ENCODE measurements around the gene FARS2. TPM values are rescaled to one million over a fixed set of nuclear protein-coding genes. Genes with fewer than 3 reads are reported as not detected.

FARS2 gene
- total and polyA plus RNA-seq, 2 of the 13 experiments (the other 11 are each of a cell fraction or from before 2014, with no cell fraction given), result 15.4 to 26.0 TPM

DNA sequence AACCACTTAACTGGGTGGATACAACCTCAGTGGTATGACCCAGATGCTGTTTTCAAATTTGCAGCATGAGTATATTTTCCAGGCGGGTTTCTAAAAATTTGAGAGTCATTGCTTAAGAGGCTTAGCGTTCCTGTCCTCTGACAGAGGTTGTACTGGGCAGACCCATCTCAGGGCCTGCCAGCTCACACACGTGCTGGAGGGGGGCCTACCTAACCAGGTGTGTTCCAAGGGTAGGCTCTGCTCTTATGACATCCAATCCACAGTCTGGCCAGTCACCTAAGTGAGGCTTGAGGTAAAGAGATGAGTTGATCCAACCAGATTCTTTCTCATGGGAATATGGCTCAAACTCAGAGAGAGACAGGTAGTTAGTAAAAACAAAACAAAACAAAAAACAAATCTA, 1.9 kb upstream of the FARS2 start:
- intact Hi-C loops (cut with micrococcal nuclease; ENCODE audit: unreplicated experiment) (no loop called here), in situ Hi-C loops (cut with HindIII; ENCODE audit: extremely low pct_ligation_motif_present, low pct_unique_long_range_greater_than_20kb) (no loop called here)
- WGBS (ENCODE audit: low lambda C conversion rate), result 80% methylated on average over 3 of the region's 3 CpGs
- peak overlapping the region; percentile 98 for H3K9ac ChIP-seq (ENCODE audit: insufficient read depth, low read depth, low read length)
- H2AFZ ChIP-seq (ENCODE audit: low read length), result no peak overlapping the region
- DNase-seq (ENCODE audit: low spot score) (no peak), ATAC-seq (no peak), FAIRE-seq (no peak)
- peaks cover 0 to 2% of the 10 kb centered on the region in 2 experiments; a peak in 1 of 5 replicates for H3K27me3 ChIP-seq (ENCODE audit: control insufficient read depth in 1 of 2, insufficient read depth in 2 of 2, low read length in 2 of 2)
- peak overlapping the region; percentile 85 to 99 (median 86); a peak in 5 of 6 replicates for H3K4me3 ChIP-seq (replicated peaks in 1 of 3; ENCODE audit: insufficient read depth in 1 of 3, low read depth in 2 of 3, low read length in 3 of 3)
- CTCF ChIA-PET (ENCODE audit: low intra/inter-chr PET ratio, low total read pairs), result no interaction called here
- peak overlapping the region; percentile 90 for H3K4me2 ChIP-seq (ENCODE audit: low read depth, low read length)
- peaks cover 64% of the 10 kb centered on the region for H3K79me2 ChIP-seq (ENCODE audit: insufficient read depth, low read length)
- peak overlapping the region; percentile 98 for H3K27ac ChIP-seq (ENCODE audit: extremely low read length, insufficient read depth, low read length)
- no peaks in the 10 kb centered on the region for H3K9me3 ChIP-seq (ENCODE audit: low read length)
- peaks cover 43% of the 10 kb centered on the region for H3K4me1 ChIP-seq (ENCODE audit: insufficient read depth, low read length)
- POLR2A ChIA-PET, result interaction anchor here (1.1 to 2.4 kb wide), 6 partner anchors 11 to 200 kb away, joined by 3 to 11 read pairs (median 4); no protein-coding TSS in a partner anchor
- H3K36me3 ChIP-seq (replicated peaks in 1 of 2; ENCODE audit: control insufficient read depth in 1 of 2, insufficient read depth in 2 of 2, low read length in 2 of 2), result peaks cover 2 to 3% of the 10 kb centered on the region in 2 experiments; a peak in 4 of 5 replicates
- BruUV-seq (replicated peaks), result TSS peak; percentile 54
- no peaks in the 10 kb centered on the region; the same call in 1 of the 2 replicates for H4K20me1 ChIP-seq (ENCODE audit: insufficient read depth, low read length)
- TF ChIP-seq SNAI1 (CRISPR knock-in tag; IDR thresholded peaks at IDR 0.05; ENCODE audit: borderline replicate concordance) (0 out of 2 replicates have a peak, but pooled peaks have one; percentile 28), NFYC (CRISPR knock-in tag; IDR thresholded peaks at IDR 0.05) (no peak)

DNA sequence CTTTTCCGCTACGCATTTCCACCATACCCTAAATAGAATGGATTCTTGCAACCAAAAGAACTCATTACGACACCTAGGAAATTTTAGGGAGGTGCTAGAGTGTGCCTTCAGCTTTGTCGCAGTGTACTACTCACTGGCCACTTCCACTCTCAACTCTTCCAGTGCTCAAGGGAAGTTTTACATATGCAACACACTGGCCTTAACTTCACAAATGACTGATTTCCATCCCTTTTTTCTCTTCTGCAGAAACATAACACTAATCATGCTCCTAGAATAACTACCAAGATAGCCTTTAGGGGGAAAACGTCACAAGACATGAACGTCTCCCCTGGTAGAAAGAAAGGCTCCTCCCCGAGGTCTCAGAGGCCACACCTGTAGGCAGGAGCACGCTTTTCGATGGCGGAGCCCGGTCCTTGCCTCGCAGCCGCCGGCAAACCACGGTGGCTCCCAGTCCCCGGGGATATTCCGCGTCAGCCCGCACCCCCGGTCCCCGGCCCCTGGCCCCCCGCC, 1.1 kb upstream of the FARS2 start:
- Histone ChIP-seq H3K9me3 (ENCODE audit: low read length) (no peaks in the 10 kb centered on the region), H3K79me2 (ENCODE audit: insufficient read depth, low read length) (peaks cover 63% of the 10 kb centered on the region), H3K4me2 (ENCODE audit: low read depth, low read length) (peak overlapping the region; percentile 90), H3K27me3 (ENCODE audit: control insufficient read depth in 1 of 2, insufficient read depth in 2 of 2, low read length in 2 of 2) (peaks cover 0 to 2% of the 10 kb centered on the region in 2 experiments; a peak in 1 of 5 replicates), H4K20me1 (ENCODE audit: insufficient read depth, low read length) (no peaks in the 10 kb centered on the region; the same call in 1 of the 2 replicates), H3K4me1 (ENCODE audit: insufficient read depth, low read length) (peaks cover 43% of the 10 kb centered on the region), H3K36me3 (replicated peaks in 1 of 2; ENCODE audit: control insufficient read depth in 1 of 2, insufficient read depth in 2 of 2, low read length in 2 of 2) (peaks cover 0 to 3% of the 10 kb centered on the region in 2 experiments; a peak in 2 of 5 replicates), H3K9ac (ENCODE audit: insufficient read depth, low read depth, low read length) (peak overlapping the region; percentile 98), H3K27ac (ENCODE audit: extremely low read length, insufficient read depth, low read length) (peak overlapping the region; percentile 98), H2AFZ (ENCODE audit: low read length) (peak overlapping the region; percentile 24), H3K4me3 (replicated peaks in 1 of 3; ENCODE audit: insufficient read depth in 1 of 3, low read depth in 2 of 3, low read length in 3 of 3) (peak overlapping the region; percentile 85 to 99 (median 86))
- intact Hi-C loops (cut with micrococcal nuclease; ENCODE audit: unreplicated experiment), result loop anchor here (5.0 kb wide), 1 partner anchor 118 kb away; no protein-coding TSS in a partner anchor
- CTCF ChIA-PET (ENCODE audit: low intra/inter-chr PET ratio, low total read pairs), result no interaction called here
- POLR2A ChIA-PET, result interaction anchor here (1.0 to 2.4 kb wide), 13 partner anchors 8 to 203 kb away, joined by 3 to 11 read pairs (median 3); no protein-coding TSS in a partner anchor
- BruUV-seq (replicated peaks), result no TSS peak
- in situ Hi-C loops (cut with HindIII; ENCODE audit: extremely low pct_ligation_motif_present, low pct_unique_long_range_greater_than_20kb), result no loop called here
- peak; percentile 85 for ATAC-seq
- peak; percentile 77 for FAIRE-seq
- peak; percentile 81 for DNase-seq (ENCODE audit: low spot score)
- 6% methylated on average over 13 of the region's 22 CpGs for WGBS (ENCODE audit: low lambda C conversion rate)
- TF ChIP-seq CREM (IDR thresholded peaks at IDR 0.05) (peak; percentile 49; the same call in 1 of the 2 replicates), CREM (CRISPR knock-in tag; IDR thresholded peaks at IDR 0.05) (no peak), POLR2A (IDR thresholded peaks at IDR 0.05; ENCODE audit: insufficient read depth in 1 of 2, low read depth in 2 of 2, low read length in 2 of 2) (peak in 1 of 2 experiments; percentile 82; a peak in 3 of 4 replicates), JUN (CRISPR knock-in tag; IDR thresholded peaks at IDR 0.05) (0 out of 2 replicates have a peak, but pooled peaks have one; percentile 18), GATA4 (IDR thresholded peaks at IDR 0.05; ENCODE audit: borderline replicate concordance, low read depth) (0 out of 2 replicates have a peak, but pooled peaks have one; percentile 4), U2AF2 (IDR thresholded peaks at IDR 0.05; ENCODE audit: low read depth, low read length) (no peak), ZNF30 (CRISPR knock-in tag; IDR thresholded peaks at IDR 0.05) (no peak), ZMAT3 (CRISPR knock-in tag; conservative IDR thresholded peaks at IDR 0.05) (0 out of 2 replicates have a peak, but pooled peaks have one; percentile 20), ZBTB3 (CRISPR knock-in tag; IDR thresholded peaks at IDR 0.05; ENCODE audit: borderline replicate concordance, low read depth) (0 out of 2 replicates have a peak, but pooled peaks have one; percentile 11), MIER3 (CRISPR knock-in tag; IDR thresholded peaks at IDR 0.05; ENCODE audit: borderline replicate concordance) (0 out of 2 replicates have a peak, but pooled peaks have one; percentile 40), TEAD3 (CRISPR knock-in tag; optimal IDR thresholded peaks at IDR 0.05; ENCODE audit: borderline replicate concordance) (peak; percentile 15), KLF12 (CRISPR knock-in tag; IDR thresholded peaks at IDR 0.05; ENCODE audit: borderline replicate concordance) (0 out of 2 replicates have a peak, but pooled peaks have one; percentile 3), POLR2G (IDR thresholded peaks at IDR 0.05; ENCODE audit: low read depth, low read length) (peak; percentile 60; the same call in 1 of the 2 replicates)
- TF ChIP-seq, protein P1, sequence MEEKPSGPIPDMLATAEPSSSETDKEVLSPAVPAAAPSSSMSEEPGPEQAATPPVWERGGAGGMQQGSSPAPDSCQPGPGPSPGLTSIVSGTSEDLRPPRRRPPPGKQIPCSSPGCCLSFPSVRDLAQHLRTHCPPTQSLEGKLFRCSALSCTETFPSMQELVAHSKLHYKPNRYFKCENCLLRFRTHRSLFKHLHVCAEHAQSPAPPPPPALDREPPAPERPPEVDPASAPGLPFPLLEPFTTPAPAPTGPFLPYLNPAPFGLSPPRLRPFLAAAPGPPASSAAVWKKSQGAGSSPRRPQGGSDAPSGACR (CRISPR knock-in tag; IDR thresholded peaks at IDR 0.05), result no peak
- TF ChIP-seq, protein P2, sequence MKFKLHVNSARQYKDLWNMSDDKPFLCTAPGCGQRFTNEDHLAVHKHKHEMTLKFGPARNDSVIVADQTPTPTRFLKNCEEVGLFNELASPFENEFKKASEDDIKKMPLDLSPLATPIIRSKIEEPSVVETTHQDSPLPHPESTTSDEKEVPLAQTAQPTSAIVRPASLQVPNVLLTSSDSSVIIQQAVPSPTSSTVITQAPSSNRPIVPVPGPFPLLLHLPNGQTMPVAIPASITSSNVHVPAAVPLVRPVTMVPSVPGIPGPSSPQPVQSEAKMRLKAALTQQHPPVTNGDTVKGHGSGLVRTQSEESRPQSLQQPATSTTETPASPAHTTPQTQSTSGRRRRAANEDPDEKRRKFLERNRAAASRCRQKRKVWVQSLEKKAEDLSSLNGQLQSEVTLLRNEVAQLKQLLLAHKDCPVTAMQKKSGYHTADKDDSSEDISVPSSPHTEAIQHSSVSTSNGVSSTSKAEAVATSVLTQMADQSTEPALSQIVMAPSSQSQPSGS (CRISPR knock-in tag; IDR thresholded peaks at IDR 0.05), result 0 out of 2 replicates have a peak, but pooled peaks have one; percentile 6

Measured in HepG2 (cell line).